Thoracic aorta (tissue), 2 donors: ENCODE results near the gene VPS16. TPM values are rescaled to one million over a fixed set of nuclear protein-coding genes. Genes with fewer than 3 reads are reported as not detected.

Experiments used
- ATAC-seq: fragments of 150-250 bp; one replicate; pipeline ENCODE4 v1.8.0; 2017; ENCODE audit warnings: low read depth; ENCODE audit not compliant: insufficient number of reproducible peaks, low FRiP score
- DNase-seq: peaks from one replicate; pipeline ENCODE4 v3.0.0-alpha.2; 2020; ENCODE audit warnings: low spot score
- H3K27ac ChIP-seq, 2 donors: fragments of 200-600 bp; sonication (generic); 1 replicate in 1 of 2; 2 replicates in 1 of 2; pipeline ENCODE4 v1.5.1; 2016; ENCODE audit warnings: mild to moderate bottlenecking in 2 of 2, moderate library complexity in 2 of 2
- H3K27me3 ChIP-seq: fragments of 200-600 bp; sonication (generic); replicated peaks from 2 replicates; pipeline ENCODE4 v1.6.0; 2016; ENCODE audit warnings: mild to moderate bottlenecking; ENCODE audit not compliant: insufficient read depth
- H3K36me3 ChIP-seq: fragments of 200-600 bp; sonication (generic); one replicate; pipeline ENCODE4 v1.5.1; 2016
- H3K4me1 ChIP-seq, 2 donors: fragments of 200-600 bp; sonication (generic); 1 replicate in 1 of 2; 2 replicates in 1 of 2; pipeline versions ENCODE4 v1.5.1 to v1.6.0; 2016; ENCODE audit warnings: low read depth in 2 of 2, mild to moderate bottlenecking in 1 of 2; ENCODE audit not compliant: control insufficient read depth in 1 of 2
- H3K4me3 ChIP-seq: fragments of 200-600 bp; sonication (generic); 2 replicates; pipeline ENCODE4 v1.5.1; 2016; ENCODE audit warnings: mild to moderate bottlenecking
- H3K9me3 ChIP-seq: fragments of 200-600 bp; sonication (generic); 2 replicates; pipeline ENCODE4 v1.5.1; 2016
- total RNA-seq, 2 donors: library from RNA; depleted of rRNA; stranded (reverse); fragments of >200 nt; gene quantifications; one replicate each; pipeline versions ENCODE4 v1.1.0 to v1.2.3, GENCODE V29; 2016
- TF ChIP-seq, protein P1 (sequence below): fragments of 200-600 bp; sonication (generic); IDR thresholded peaks from one replicate; pipeline ENCODE4 v1.5.1; 2019; ENCODE audit warnings: antibody characterized with exemption

Gene VPS16
- total RNA-seq, 2 donors from 2014 or later = 21.8 to 24.2 TPM

DNA sequence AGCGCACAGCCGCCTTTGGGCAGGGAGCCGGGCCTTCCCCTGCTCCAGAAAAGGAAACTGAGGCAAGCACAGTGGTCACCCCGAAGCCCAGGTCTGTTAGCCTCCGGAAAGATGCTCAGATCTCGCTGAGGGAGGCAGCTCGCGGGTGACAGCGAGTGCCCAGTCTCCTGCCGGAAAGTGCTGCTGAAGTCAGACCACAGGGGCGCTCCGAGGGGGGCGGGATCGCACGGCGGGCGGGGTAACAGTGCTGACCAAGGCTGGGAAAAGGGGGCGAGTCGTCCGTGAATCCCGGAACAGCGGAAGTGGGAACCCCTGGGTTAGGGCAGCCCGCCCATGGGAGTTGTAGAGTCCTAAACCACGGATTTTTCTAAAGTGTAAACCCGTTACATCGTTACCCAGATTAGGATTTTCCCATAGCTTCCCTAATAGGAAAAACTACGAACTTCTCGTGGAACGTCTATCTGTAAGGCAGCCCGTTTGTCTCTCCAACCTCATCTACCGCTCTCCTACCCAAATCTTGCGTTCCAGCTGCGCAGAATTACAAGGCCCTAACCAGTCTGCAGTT lies 504 bp downstream of the VPS16 start:
- TF ChIP-seq, protein P1, sequence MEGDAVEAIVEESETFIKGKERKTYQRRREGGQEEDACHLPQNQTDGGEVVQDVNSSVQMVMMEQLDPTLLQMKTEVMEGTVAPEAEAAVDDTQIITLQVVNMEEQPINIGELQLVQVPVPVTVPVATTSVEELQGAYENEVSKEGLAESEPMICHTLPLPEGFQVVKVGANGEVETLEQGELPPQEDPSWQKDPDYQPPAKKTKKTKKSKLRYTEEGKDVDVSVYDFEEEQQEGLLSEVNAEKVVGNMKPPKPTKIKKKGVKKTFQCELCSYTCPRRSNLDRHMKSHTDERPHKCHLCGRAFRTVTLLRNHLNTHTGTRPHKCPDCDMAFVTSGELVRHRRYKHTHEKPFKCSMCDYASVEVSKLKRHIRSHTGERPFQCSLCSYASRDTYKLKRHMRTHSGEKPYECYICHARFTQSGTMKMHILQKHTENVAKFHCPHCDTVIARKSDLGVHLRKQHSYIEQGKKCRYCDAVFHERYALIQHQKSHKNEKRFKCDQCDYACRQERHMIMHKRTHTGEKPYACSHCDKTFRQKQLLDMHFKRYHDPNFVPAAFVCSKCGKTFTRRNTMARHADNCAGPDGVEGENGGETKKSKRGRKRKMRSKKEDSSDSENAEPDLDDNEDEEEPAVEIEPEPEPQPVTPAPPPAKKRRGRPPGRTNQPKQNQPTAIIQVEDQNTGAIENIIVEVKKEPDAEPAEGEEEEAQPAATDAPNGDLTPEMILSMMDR = no peak
- H3K27me3 ChIP-seq = no peaks in the 10 kb centered on the region
- no peaks in the 10 kb centered on the region for H3K36me3 ChIP-seq
- peak overlapping the region; percentile 78 to 92 for H3K27ac ChIP-seq
- peaks cover 0 to 19% of the 10 kb centered on the region in 2 donors for H3K4me1 ChIP-seq
- ATAC-seq (peak; percentile 19), DNase-seq (peak; percentile 51)
- H3K9me3 ChIP-seq = no peaks in the 10 kb centered on the region
- H3K4me3 ChIP-seq = peak overlapping the region; percentile 98

DNA sequence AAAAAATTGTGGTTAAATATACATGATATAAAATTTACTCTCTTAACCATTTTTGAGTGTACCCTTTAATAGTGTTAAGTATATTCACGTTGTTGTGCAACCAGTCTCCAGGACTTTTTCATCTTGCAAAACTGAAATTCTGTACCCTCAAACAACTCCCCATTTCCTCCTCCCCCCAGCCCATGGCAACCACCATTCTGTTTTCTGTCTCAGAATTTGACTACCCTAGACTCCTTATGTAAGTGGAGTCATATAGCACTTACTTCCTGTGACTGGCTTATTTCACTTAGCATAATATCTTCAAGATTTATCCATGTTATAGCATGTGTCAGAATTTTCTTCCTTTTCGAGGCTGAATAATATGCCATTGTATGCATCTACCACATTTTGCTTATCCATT lies 5.1 kb downstream of the VPS16 start:
- Histone ChIP-seq H3K4me1 (peaks cover 0 to 12% of the 10 kb centered on the region in 2 donors), H3K27me3 (no peaks in the 10 kb centered on the region), H3K4me3 (no peak overlapping the region), H3K9me3 (no peaks in the 10 kb centered on the region), H3K27ac (no peak overlapping the region), H3K36me3 (no peaks in the 10 kb centered on the region)
- TF ChIP-seq, protein P1 = no peak
- no peak for ATAC-seq
- DNase-seq = no peak

DNA sequence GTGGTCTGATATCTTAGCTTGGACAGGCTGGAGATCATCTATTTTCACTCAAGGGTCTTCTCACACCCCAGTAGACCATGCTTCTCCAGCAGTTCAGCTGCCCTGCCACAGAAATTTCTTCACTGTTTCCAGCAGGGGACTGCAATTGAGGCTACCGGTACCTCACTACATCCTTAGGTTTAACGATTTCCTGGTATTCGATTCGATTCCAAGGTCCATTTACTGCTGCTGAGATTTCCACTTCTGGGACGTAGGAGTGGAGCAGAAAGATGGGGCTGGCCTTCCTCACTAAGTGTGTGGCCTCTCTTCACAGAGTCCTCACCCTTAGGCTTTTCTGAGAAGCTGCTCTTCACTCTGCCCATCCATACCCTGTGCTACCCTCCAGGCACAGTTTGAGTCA lies 6.2 kb downstream of the VPS16 start:
- no peaks in the 10 kb centered on the region for H3K27me3 ChIP-seq
- no peaks in the 10 kb centered on the region for H3K9me3 ChIP-seq
- ATAC-seq (no peak), DNase-seq (no peak)
- no peak overlapping the region for H3K27ac ChIP-seq
- H3K36me3 ChIP-seq = no peaks in the 10 kb centered on the region
- no peak overlapping the region for H3K4me3 ChIP-seq
- H3K4me1 ChIP-seq = peaks cover 0 to 6% of the 10 kb centered on the region in 2 donors
- TF ChIP-seq, protein P1 = no peak

DNA sequence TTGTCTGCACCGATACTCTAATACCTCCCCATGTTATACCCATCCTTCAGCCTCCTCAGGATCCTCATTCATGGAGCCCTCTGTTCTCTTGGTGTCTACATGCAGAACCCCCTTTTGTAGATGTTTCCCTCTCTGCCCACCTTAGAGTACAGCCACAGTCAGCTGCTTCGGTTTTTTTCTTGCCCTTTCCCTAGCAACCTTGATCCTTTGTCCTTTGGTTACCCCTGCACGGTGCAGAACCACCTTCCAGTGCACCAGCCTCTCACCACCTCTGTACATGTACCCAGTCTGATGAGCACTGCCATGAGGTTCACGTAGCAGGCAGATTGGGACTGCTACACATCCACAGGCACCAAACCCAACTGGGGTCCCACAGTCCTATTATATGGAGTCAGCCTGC lies 7.3 kb downstream of the VPS16 start:
- Histone ChIP-seq H3K27ac (no peak overlapping the region), H3K27me3 (no peaks in the 10 kb centered on the region), H3K36me3 (no peaks in the 10 kb centered on the region), H3K9me3 (no peaks in the 10 kb centered on the region), H3K4me1 (no peaks in the 10 kb centered on the region), H3K4me3 (no peak overlapping the region)
- TF ChIP-seq, protein P1 = no peak
- DNase-seq (no peak), ATAC-seq (no peak)

DNA sequence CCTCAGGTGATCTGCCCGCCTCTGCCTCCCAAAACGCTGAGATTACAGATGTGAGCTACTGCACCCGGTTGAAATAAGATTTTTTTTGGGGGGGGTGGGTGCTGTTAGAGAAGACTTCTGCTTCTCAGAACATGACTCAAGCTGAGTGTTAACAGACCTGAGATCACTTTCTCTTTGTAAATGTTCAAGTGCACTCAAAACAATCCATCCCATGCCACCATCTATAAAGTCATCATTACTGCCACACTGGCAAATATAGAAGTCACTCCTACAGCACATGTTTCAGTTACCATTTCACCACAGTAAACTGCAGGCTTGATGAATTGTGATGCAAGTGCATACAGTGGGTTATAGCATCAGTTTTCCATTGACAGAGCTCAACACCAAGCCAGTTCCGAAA lies 9.0 kb downstream of the VPS16 start:
- H3K27me3 ChIP-seq = no peaks in the 10 kb centered on the region
- TF ChIP-seq, protein P1 = no peak
- no peak overlapping the region for H3K4me3 ChIP-seq
- H3K27ac ChIP-seq = no peak overlapping the region
- no peaks in the 10 kb centered on the region for H3K9me3 ChIP-seq
- ATAC-seq = no peak
- DNase-seq = no peak
- H3K4me1 ChIP-seq = no peaks in the 10 kb centered on the region
- no peaks in the 10 kb centered on the region for H3K36me3 ChIP-seq
